HEK293 (cell line): ENCODE measurements around the gene KLHL30.

ENCODE experiments used
- CTCF ChIA-PET: fragments of 350-600 bp; formaldehyde crosslinking; extraction: SDS; loops from one replicate; lab custom pipeline; 2021; ENCODE audit warnings: antibody characterized with exemption; lab: Yijun Ruan, JAX
- POLR2A ChIA-PET: fragments of 300-600 bp; formaldehyde crosslinking; extraction: SDS; loops from one replicate; lab custom pipeline; 2020; ENCODE audit warnings: antibody characterized with exemption, inconsistent platforms; lab: Yijun Ruan, JAX
- H3K27ac ChIP-seq: fragments of 200-500 bp; sonication (Bioruptor generic); 2 replicates; pipeline ENCODE4 v1.5.1; 2014; ENCODE audit warnings: low read depth, low read length, control low read depth, inconsistent platforms; ENCODE audit errors: extremely low read depth
- H3K36me3 ChIP-seq, 2 experiments: fragments of 200-500 bp in 1 of 2; sonication (Bioruptor generic) in 1 of 2; 1 replicate in 1 of 2; 2 replicates in 1 of 2; pipeline ENCODE4 v1.5.1; 2014 to 2017; ENCODE audit warnings: inconsistent platforms in 2 of 2, low read length in 2 of 2; ENCODE audit not compliant: control insufficient read depth in 2 of 2, insufficient read depth in 1 of 2
- H3K4me1 ChIP-seq: fragments of 200-500 bp; sonication (Bioruptor generic); 2 replicates; pipeline ENCODE4 v1.5.1; 2014; ENCODE audit warnings: mild to moderate bottlenecking, low read length, inconsistent platforms; ENCODE audit not compliant: control insufficient read depth, insufficient read depth
- H3K4me3 ChIP-seq: 2 replicates; pipeline ENCODE4 v1.5.1; 2011; ENCODE audit warnings: low read depth, mild to moderate bottlenecking, control low read depth, low read length, moderate library complexity
- H3K9me3 ChIP-seq: fragments of 200-500 bp; sonication (Bioruptor generic); 2 replicates; pipeline ENCODE4 v1.5.1; 2014; ENCODE audit warnings: low read depth, low read length, inconsistent platforms; ENCODE audit not compliant: control insufficient read depth, insufficient read depth
- CTCF ChIP-seq: fragments of 450-650 bp; formaldehyde crosslinking; IDR thresholded peaks from 2 replicates; pipeline ENCODE4 v1.5.1; 2016; ENCODE audit warnings: missing biosample characterization, missing genetic modification characterization
- KLF1 ChIP-seq: fragments of 450-650 bp; formaldehyde crosslinking; IDR thresholded peaks from 2 replicates; pipeline ENCODE4 v1.5.1; 2016; ENCODE audit warnings: missing biosample characterization, missing genetic modification characterization
- PRDM2 ChIP-seq: fragments of 450-650 bp; formaldehyde crosslinking; IDR thresholded peaks from 2 replicates; pipeline ENCODE4 v1.5.1; 2016; ENCODE audit warnings: missing biosample characterization, missing genetic modification characterization, borderline replicate concordance
- ZBTB17 ChIP-seq: fragments of 450-650 bp; formaldehyde crosslinking; IDR thresholded peaks from 2 replicates; pipeline ENCODE4 v1.5.1; 2016; ENCODE audit warnings: missing biosample characterization, missing genetic modification characterization
- ZBTB48 ChIP-seq: fragments of 450-650 bp; formaldehyde crosslinking; IDR thresholded peaks from 2 replicates; pipeline ENCODE4 v1.5.1; 2016; ENCODE audit warnings: missing biosample characterization, missing genetic modification characterization
- ZNF221 ChIP-seq: fragments of 450-650 bp; formaldehyde crosslinking; IDR thresholded peaks from 2 replicates; pipeline ENCODE4 v1.5.1; 2017; ENCODE audit warnings: missing biosample characterization, missing genetic modification characterization, borderline replicate concordance
- ZNF26 ChIP-seq: fragments of 450-650 bp; formaldehyde crosslinking; IDR thresholded peaks from 2 replicates; pipeline ENCODE4 v1.5.1; 2016; ENCODE audit warnings: missing biosample characterization, missing genetic modification characterization
- ZNF292 ChIP-seq: fragments of 450-650 bp; formaldehyde crosslinking; IDR thresholded peaks from 2 replicates; pipeline ENCODE4 v1.5.1; 2016; ENCODE audit warnings: low read depth, missing biosample characterization, missing genetic modification characterization, borderline replicate concordance
- ZNF335 ChIP-seq: fragments of 450-650 bp; formaldehyde crosslinking; conservative IDR thresholded peaks from 2 replicates; pipeline ENCODE4 v1.5.1; 2016; ENCODE audit warnings: missing biosample characterization, missing genetic modification characterization
- ZNF394 ChIP-seq: fragments of 450-650 bp; formaldehyde crosslinking; IDR thresholded peaks from 2 replicates; pipeline ENCODE4 v1.5.1; 2016; ENCODE audit warnings: missing biosample characterization, missing genetic modification characterization, mild to moderate bottlenecking, moderate library complexity, borderline replicate concordance
- ZNF416 ChIP-seq: fragments of 450-650 bp; formaldehyde crosslinking; IDR thresholded peaks from 2 replicates; pipeline ENCODE4 v1.5.1; 2016; ENCODE audit warnings: missing biosample characterization, missing genetic modification characterization
- ZNF670 ChIP-seq: fragments of 450-650 bp; formaldehyde crosslinking; IDR thresholded peaks from 2 replicates; pipeline ENCODE4 v1.5.1; 2016; ENCODE audit warnings: missing biosample characterization, missing genetic modification characterization, low read depth
- TF ChIP-seq, protein P1 (sequence below): fragments of 450-650 bp; formaldehyde crosslinking; IDR thresholded peaks from 2 replicates; pipeline ENCODE4 v1.5.1; 2016; ENCODE audit warnings: missing biosample characterization, missing genetic modification characterization

Gene KLHL30

GRCh38 chr2:238100821-238101771 is 37.4 kb upstream of the KLHL30 start:
- H3K27ac ChIP-seq: no peak overlapping the region
- ChIA-PET CTCF (interaction anchor here (0.5 to 0.9 kb wide), 4 partner anchors 12 to 185 kb away, joined by 3 to 4 read pairs (median 3); no protein-coding TSS in a partner anchor), POLR2A (no interaction called here)
- H3K4me1 ChIP-seq: no peaks in the 10 kb centered on the region
- no peak for TF ChIP-seq ZNF416 (tag by site-specific recombination)
- TF ChIP-seq KLF1: no peak
- TF ChIP-seq ZNF26 (tag by site-specific recombination): no peak
- TF ChIP-seq PRDM2 (tag by site-specific recombination): no peak
- TF ChIP-seq, protein P1, sequence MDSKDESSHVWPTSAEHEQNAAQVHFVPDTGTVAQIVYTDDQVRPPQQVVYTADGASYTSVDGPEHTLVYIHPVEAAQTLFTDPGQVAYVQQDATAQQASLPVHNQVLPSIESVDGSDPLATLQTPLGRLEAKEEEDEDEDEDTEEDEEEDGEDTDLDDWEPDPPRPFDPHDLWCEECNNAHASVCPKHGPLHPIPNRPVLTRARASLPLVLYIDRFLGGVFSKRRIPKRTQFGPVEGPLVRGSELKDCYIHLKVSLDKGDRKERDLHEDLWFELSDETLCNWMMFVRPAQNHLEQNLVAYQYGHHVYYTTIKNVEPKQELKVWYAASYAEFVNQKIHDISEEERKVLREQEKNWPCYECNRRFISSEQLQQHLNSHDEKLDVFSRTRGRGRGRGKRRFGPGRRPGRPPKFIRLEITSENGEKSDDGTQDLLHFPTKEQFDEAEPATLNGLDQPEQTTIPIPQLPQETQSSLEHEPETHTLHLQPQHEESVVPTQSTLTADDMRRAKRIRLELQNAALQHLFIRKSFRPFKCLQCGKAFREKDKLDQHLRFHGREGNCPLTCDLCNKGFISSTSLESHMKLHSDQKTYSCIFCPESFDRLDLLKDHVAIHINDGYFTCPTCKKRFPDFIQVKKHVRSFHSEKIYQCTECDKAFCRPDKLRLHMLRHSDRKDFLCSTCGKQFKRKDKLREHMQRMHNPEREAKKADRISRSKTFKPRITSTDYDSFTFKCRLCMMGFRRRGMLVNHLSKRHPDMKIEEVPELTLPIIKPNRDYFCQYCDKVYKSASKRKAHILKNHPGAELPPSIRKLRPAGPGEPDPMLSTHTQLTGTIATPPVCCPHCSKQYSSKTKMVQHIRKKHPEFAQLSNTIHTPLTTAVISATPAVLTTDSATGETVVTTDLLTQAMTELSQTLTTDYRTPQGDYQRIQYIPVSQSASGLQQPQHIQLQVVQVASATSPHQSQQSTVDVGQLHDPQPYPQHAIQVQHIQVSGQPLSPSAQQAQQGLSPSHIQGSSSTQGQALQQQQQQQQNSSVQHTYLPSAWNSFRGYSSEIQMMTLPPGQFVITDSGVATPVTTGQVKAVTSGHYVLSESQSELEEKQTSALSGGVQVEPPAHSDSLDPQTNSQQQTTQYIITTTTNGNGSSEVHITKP (tag by site-specific recombination): no peak
- TF ChIP-seq ZNF335 (tag by site-specific recombination): no peak
- no peak for TF ChIP-seq ZBTB17
- TF ChIP-seq ZNF670 (tag by site-specific recombination): no peak
- TF ChIP-seq ZNF221 (tag by site-specific recombination): no peak
- no peak for TF ChIP-seq ZNF292
- no peak for TF ChIP-seq ZBTB48 (tag by site-specific recombination)
- no peak for TF ChIP-seq ZNF394 (tag by site-specific recombination)
- TF ChIP-seq CTCF (tag by site-specific recombination): no peak
- H3K4me3 ChIP-seq: no peak overlapping the region
- H3K9me3 ChIP-seq: no peaks in the 10 kb centered on the region
- no peaks in the 10 kb centered on the region for H3K36me3 ChIP-seq
